HT1080 (cell line): ENCODE measurements around the gene CTNNBL1. TPM values are rescaled to one million over a fixed set of nuclear protein-coding genes. Genes with fewer than 3 reads are reported as not detected.
"Not testable (repeated sequence)": the region's sequence is repeated elsewhere in the genome, so short reads cannot be mapped to it uniquely, and the experiment has no call there.

Source experiments
- DNase-seq: peaks from one replicate; pipeline ENCODE4 v3.0.0-alpha.2; 2015; ENCODE audit warnings: low read depth
- total RNA-seq: library from RNA; depleted of rRNA; stranded (reverse); fragments of >200 nt; shearing (Covaris generic); gene quantifications from 2 replicates; pipeline ENCODE4 v1.2.3, GENCODE V29; 2014

CTNNBL1 gene
- total RNA-seq, 1 experiment from 2014 or later: 43.1 TPM

- DNase-seq: no peak
These were observed 15.6 kb upstream of the CTNNBL1 start for GRCh38 chr20:37677969-37678861.

DNA sequence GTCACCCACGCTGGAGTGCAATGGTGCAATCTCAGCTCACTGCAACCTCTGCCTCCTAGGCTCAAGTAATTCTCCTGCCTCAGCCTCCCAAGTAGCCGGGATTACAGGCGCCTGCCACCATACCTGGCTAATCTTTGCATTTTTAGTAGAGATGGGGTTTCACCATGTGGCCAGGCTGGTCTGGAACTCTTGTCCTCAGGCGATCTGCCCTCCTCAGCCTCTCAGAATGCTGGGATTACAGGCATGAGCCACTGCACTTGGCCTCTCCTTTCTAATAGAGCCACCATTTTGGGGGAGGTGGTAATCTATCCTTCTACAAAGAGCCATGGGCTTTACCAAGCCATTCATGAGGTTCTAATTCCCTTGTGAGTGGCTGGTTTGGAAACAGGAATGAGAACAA is 14.1 kb upstream of the CTNNBL1 start:
- DNase-seq: not testable (repeated sequence)

- DNase-seq: peak; percentile 43
These were observed 13.4 kb upstream of the CTNNBL1 start for GRCh38 chr20:37680420-37680819.

- DNase-seq: no peak
These were observed 12.3 kb upstream of the CTNNBL1 start for GRCh38 chr20:37681384-37682112.

DNA sequence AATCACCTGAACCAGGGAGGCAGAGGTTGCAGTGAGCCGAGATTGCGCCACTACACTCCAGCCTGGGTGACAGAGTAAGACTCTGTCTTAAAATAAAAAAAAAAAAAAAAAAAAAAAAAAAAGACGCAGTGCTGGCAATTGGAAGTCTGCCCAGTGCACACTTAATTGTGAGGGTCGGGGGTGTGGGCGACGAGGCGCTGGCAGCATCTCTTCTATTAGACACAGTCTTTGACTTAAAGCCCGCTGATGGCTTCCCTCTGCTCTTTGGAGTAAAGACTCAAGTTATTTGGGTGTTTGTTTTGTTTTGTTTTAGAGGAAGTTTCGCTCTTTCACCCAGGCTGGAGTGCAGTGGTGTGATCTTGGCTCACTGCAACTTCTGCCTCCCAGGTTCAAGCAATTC is 10.7 kb upstream of the CTNNBL1 start:
- DNase-seq: not testable (repeated sequence)

GRCh38 chr20:37686762-37687477 is 6.9 kb upstream of the CTNNBL1 start:
- peak; percentile 64 for DNase-seq

GRCh38 chr20:37687478-37687805 is 6.4 kb upstream of the CTNNBL1 start:
- no peak for DNase-seq

DNA sequence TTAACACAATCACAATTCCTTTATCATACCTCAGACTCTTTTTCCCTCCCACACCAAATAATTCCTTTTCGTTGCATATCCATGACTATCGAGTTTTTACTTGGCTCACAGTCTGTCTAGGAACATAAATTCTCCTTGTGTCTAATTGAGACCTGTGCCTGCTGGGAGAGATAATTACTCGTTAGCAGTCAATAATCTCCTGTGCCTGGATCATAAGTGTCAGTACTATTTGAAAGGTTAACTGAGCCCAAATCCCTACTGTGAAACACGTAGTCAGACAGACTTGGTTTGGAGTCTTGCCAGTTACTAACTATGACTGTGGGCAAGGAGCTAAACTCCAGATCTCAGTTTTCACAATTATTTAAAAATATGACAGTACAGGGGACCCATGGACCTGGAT is 5.7 kb upstream of the CTNNBL1 start:
- no peak for DNase-seq

DNA sequence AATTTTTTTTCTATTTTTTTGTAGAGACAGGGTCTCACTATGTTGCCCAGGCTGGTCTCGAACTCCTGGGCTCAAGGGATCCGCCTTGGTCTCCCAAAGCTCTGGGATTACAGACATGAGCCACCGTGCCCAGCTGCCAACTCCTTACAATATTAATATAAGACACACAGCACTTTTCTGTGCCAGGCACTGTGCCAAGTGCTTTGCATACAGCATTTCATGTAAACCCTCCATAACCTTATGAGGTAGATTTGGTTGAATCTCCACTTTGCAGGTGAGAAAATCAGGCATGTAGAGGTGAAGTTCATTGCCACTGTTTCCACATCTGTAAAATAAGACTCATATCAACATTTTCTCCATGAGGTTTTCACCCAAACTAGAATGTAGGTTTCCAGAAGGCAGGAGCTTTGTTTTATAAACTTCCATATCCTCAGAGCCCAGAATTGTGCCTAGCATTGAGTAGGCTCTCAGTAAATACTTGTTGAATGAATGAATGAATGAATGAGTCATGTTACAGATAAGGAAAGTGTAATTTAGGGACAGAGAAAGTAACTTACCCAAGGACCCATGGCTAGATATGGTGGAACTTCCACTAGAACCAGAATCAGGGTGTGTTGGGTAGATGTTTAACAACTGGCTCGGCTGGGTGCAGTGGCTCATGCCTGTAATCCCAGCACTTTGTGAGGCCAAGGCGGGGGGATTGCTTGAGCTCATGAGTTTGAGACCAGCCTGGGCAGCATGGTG is 3.0 kb upstream of the CTNNBL1 start:
- DNase-seq: no peak

- no peak for DNase-seq
These were observed 1.2 kb upstream of the CTNNBL1 start for GRCh38 chr20:37692459-37693166.

DNA sequence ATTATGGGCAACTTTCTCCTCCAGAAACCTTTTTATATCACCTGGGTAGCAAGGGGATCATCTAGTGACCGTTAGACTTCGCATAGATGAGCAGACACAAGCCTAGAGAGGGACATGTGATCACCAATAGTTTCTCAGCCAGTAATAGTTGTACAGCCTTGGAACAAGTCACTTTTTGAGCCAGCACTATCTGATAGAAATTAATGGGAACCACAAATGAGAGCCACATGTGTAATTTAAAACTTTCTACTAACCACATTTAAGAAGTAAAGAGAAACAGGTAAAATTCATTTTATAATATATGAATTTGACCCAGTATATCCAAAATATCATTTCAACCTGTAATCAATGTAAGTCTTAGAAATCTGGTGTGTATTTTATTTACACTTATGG is 592 bp upstream of the CTNNBL1 start:
- DNase-seq: no peak

- no peak for DNase-seq
These were observed 2.0 kb downstream of the CTNNBL1 start for GRCh38 chr20:37695684-37696342.

GRCh38 chr20:37697314-37697713 is 3.5 kb downstream of the CTNNBL1 start:
- no peak for DNase-seq

- no peak for DNase-seq
These were observed 5.4 kb downstream of the CTNNBL1 start for GRCh38 chr20:37699202-37699601.

GRCh38 chr20:37700301-37700700 is 6.5 kb downstream of the CTNNBL1 start:
- no peak for DNase-seq

DNA sequence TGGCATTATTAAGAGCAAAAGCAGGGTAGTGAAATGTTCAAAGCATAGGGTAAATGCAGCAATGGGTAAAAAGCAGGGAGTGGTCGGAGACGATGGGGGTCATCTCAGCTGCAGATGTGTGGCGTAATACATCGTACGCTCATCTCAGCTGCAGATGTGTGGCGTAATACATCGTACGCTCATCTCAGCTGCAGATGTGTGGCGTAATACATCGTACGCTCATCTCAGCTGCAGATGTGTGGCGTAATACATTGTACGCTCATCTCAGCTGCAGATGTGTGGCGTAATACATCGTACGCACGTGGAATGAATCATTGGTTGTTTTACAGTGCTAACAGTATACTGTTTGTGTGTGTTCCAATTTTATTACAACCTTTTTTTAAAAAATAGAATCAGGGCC is 7.8 kb downstream of the CTNNBL1 start:
- DNase-seq: not testable (repeated sequence)

- DNase-seq: no peak
These were observed 8.7 kb downstream of the CTNNBL1 start for GRCh38 chr20:37702403-37703034.

GRCh38 chr20:37703035-37703845 is 9.4 kb downstream of the CTNNBL1 start:
- DNase-seq: no peak

DNA sequence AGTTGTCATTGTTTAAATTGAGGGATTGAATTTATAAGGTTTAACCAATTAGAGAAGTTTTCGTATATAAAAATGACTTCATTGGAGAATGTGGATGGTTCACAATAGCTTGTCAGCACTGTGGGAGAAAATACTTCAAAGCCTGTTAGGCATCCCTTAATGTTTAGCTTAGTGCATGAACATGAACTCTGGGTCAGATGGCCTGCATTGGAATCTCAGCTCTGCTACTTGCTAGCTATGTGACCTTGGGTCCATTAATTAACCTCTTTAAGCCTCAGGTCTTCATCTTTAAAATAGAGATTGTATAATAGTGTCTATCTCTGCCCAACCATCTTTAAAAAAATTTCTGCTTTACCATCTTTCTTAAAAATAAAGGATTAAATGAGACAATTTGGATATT is 11.1 kb downstream of the CTNNBL1 start:
- no peak for DNase-seq
